Measurements from ENCODE around the gene FGFBP3. TPM values are rescaled to one million over a fixed set of nuclear protein-coding genes. Genes with fewer than 3 reads are reported as not detected.

The FGFBP3 gene
- total RNA-seq, 1 experiment from 2014 or later = 1.2 TPM

GRCh38 chr10:91893051-91893450 lies 16.2 kb downstream of the FGFBP3 start:
- Histone ChIP-seq H3K4me1 (ENCODE audit: control insufficient read depth in 1 of 2, insufficient read depth in 2 of 2, low read length in 2 of 2) (peaks cover 8 to 9% of the 10 kb centered on the region in 2 experiments; a peak in 3 of 4 replicates), H3K4me3 (replicated peaks in 1 of 2; ENCODE audit: low read depth in 1 of 2, low read length in 2 of 2) (no peak overlapping the region), H3K9me3 (ENCODE audit: control insufficient read depth in 1 of 2, insufficient read depth in 1 of 2, low read depth in 1 of 2, low read length in 2 of 2) (no peaks in the 10 kb centered on the region), H2AFZ (ENCODE audit: low read depth, low read length, poor library complexity, severe bottlenecking) (no peak overlapping the region), H3K36me3 (ENCODE audit: control insufficient read depth in 1 of 2, insufficient read depth in 2 of 2, low read length in 2 of 2) (no peaks in the 10 kb centered on the region), H3K27ac (ENCODE audit: low read depth, low read length) (no peak overlapping the region), H3K27me3 (ENCODE audit: insufficient read depth, low read length) (no peaks in the 10 kb centered on the region), H4K20me1 (ENCODE audit: insufficient read depth) (no peaks in the 10 kb centered on the region), H3K9me2 (ENCODE audit: insufficient read depth) (no peaks in the 10 kb centered on the region), H3K4me2 (ENCODE audit: low read length) (no peak overlapping the region), H3K79me2 (ENCODE audit: insufficient read depth, low read length) (no peaks in the 10 kb centered on the region), H3K9ac (ENCODE audit: low read length) (no peak overlapping the region)
- BruUV-seq (replicated peaks) = no TSS peak
- intact Hi-C loops (cut with micrococcal nuclease) = no loop called here
- POLR2A ChIA-PET = interaction anchor here (0.6 kb wide), 1 partner anchor 114 kb away, joined by 3 read pairs; no protein-coding TSS in a partner anchor
- ATAC-seq = no peak
- RAD21 ChIA-PET (ENCODE audit: low non-redundant PET in 1 of 2, low total read pairs in 2 of 2, uncharacterized antibody in 2 of 2, unreplicated experiment in 2 of 2) = no interaction called here
- CTCF ChIA-PET = no interaction called here
- no peak for TF ChIP-seq SIN3A (IDR thresholded peaks at IDR 0.05; ENCODE audit: low read depth)
- no peak for TF ChIP-seq EZH2phosphoT487 (IDR thresholded peaks at IDR 0.05; ENCODE audit: borderline replicate concordance)
- no peak for TF ChIP-seq SRF (IDR thresholded peaks at IDR 0.05; ENCODE audit: low read depth)
- TF ChIP-seq TCF7L2 (IDR thresholded peaks at IDR 0.05; ENCODE audit: borderline replicate concordance, extremely low read depth, insufficient read depth, insufficient read length) = no peak
- no peak for TF ChIP-seq CBX3 (IDR thresholded peaks at IDR 0.05; ENCODE audit: low read depth)
- TF ChIP-seq JUND (IDR thresholded peaks at IDR 0.05) = no peak
- no peak for TF ChIP-seq ZBTB33 (IDR thresholded peaks at IDR 0.05; ENCODE audit: extremely low read depth, insufficient replicate concordance, low read length)
- TF ChIP-seq MAX (IDR thresholded peaks at IDR 0.05) = no peak
- no peak for TF ChIP-seq RAD21 (IDR thresholded peaks at IDR 0.05; ENCODE audit: low read depth)
- TF ChIP-seq POLR2AphosphoS5 (IDR thresholded peaks at IDR 0.05; ENCODE audit: low read depth, low read length) = no peak
- TF ChIP-seq POLR2A (IDR thresholded peaks at IDR 0.05; ENCODE audit: borderline replicate concordance, extremely low read depth, insufficient read depth, insufficient read length) = no peak
- no peak for TF ChIP-seq CTCF (IDR thresholded peaks at IDR 0.05 in 2 of 3, conservative IDR thresholded peaks at IDR 0.05 in 1 of 3; ENCODE audit: borderline replicate concordance in 1 of 3, insufficient read depth in 1 of 3, low read depth in 2 of 3, low read length in 2 of 3)
- TF ChIP-seq EGR1 (IDR thresholded peaks at IDR 0.05; ENCODE audit: low read depth) = no peak
- TF ChIP-seq REST (IDR thresholded peaks at IDR 0.05; ENCODE audit: low read depth) = no peak
- DNase-seq (ENCODE audit: low read depth, low spot score) = no peak

All from HCT116 (cell line).